Ectodermal cell (in vitro differentiated cells): ENCODE data around the gene HNRNPAB.
"Not testable (repeated sequence)": the region's sequence is repeated elsewhere in the genome, so short reads cannot be mapped to it uniquely, and the experiment has no call there.

Experiments used
- H3K27ac ChIP-seq: 2 replicates; pipeline ENCODE4 v1.7.0; 2013; ENCODE audit warnings: mild to moderate bottlenecking, low read depth, low read length; ENCODE audit not compliant: insufficient read depth, poor library complexity, severe bottlenecking
- H3K27me3 ChIP-seq: 2 replicates; pipeline ENCODE4 v1.7.0; 2013; ENCODE audit warnings: mild to moderate bottlenecking, low read length; ENCODE audit not compliant: insufficient read depth, control insufficient read depth, poor library complexity, severe bottlenecking
- H3K36me3 ChIP-seq: one replicate; pipeline ENCODE4 v1.7.0; 2013; ENCODE audit warnings: low read length; ENCODE audit not compliant: control insufficient read depth, insufficient read depth
- H3K4me1 ChIP-seq: one replicate; pipeline ENCODE4 v1.7.0; 2013; ENCODE audit warnings: low read length; ENCODE audit not compliant: control insufficient read depth, insufficient read depth
- H3K4me3 ChIP-seq: 2 replicates; pipeline ENCODE4 v1.7.0; 2013; ENCODE audit warnings: low read depth, low read length, control low read depth; ENCODE audit not compliant: insufficient read depth
- H3K9me3 ChIP-seq: 2 replicates; pipeline ENCODE4 v1.7.0; 2013; ENCODE audit warnings: mild to moderate bottlenecking, low read length, moderate library complexity; ENCODE audit not compliant: control insufficient read depth
- WGBS, 2 experiments: methylation state at CpG; one replicate each; pipeline ENCODE4 v1.1.7; 2013; ENCODE audit warnings: missing lambda C conversion rate in 2 of 2; 5-methylcytosine and 5-hydroxymethylcytosine counted together

Gene HNRNPAB

GRCh38 chr5:178228609-178229008, 24.3 kb downstream of the HNRNPAB start:
- peaks cover 19% of the 10 kb centered on the region for H3K4me1 ChIP-seq
- peaks cover 12% of the 10 kb centered on the region for H3K36me3 ChIP-seq
- no peaks in the 10 kb centered on the region for H3K27me3 ChIP-seq
- no peak overlapping the region for H3K4me3 ChIP-seq
- H3K27ac ChIP-seq: no peak overlapping the region
- 95 to 96% methylated on average over 11 of the region's 11 CpGs for WGBS, 2 experiments
- no peaks in the 10 kb centered on the region for H3K9me3 ChIP-seq

DNA sequence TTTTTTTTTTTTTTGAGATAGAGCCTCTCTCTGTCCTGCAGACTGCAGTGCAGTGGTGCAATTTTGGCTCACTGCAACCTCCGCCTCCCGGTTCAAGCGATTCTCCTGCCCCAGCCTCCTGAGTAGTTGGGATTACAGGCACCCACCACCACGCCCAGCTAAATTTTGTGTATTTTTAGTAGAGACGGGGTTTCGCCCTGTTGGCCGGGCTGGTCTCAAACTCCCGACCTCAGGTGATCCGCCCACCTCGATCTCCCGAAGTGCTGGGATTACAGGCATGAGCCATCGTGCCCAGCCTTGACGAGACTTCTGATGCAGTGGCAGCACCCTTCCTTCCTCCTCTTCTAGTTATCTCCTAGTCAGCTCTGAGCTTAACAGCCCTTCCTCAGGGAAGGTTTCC, 24.8 kb downstream of the HNRNPAB start:
- Histone ChIP-seq H3K4me1 (peaks cover 14% of the 10 kb centered on the region), H3K36me3 (peaks cover 12% of the 10 kb centered on the region)
- not testable (repeated sequence) for H3K9me3 ChIP-seq, H3K27me3 ChIP-seq, H3K27ac ChIP-seq, H3K4me3 ChIP-seq
- WGBS, 2 experiments: 93 to 96% methylated on average over 13 of the region's 13 CpGs

DNA sequence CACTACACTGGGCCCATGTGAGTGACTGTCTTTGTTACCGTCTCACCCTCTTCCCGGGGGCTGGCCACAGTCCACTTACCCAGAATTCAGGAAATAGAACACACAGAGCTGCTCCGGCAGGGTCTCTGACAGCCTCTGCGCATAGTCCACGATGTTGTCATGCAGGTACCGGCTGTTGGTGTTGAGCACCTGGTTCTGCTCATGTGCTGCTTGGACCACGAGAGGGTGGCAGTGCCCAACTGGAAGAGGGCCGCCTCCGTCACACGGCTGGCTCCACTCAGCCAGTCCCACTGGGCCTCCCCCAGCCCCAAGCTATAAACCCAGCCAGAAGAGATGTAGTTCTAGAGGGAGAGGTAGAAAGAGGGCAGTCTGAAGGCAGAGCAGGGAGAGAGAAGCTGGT, 25.5 kb downstream of the HNRNPAB start:
- no peak overlapping the region for H3K27ac ChIP-seq
- H3K4me3 ChIP-seq: no peak overlapping the region
- WGBS, 2 experiments: 96 to 97% methylated on average over 10 of the region's 10 CpGs
- peaks cover 12% of the 10 kb centered on the region for H3K36me3 ChIP-seq
- H3K9me3 ChIP-seq: no peaks in the 10 kb centered on the region
- no peaks in the 10 kb centered on the region for H3K27me3 ChIP-seq
- peaks cover 10% of the 10 kb centered on the region for H3K4me1 ChIP-seq

- Histone ChIP-seq H3K36me3 (peaks cover 12% of the 10 kb centered on the region), H3K27ac (no peak overlapping the region), H3K4me1 (peaks cover 10% of the 10 kb centered on the region), H3K4me3 (peak overlapping the region; percentile 83), H3K27me3 (no peaks in the 10 kb centered on the region), H3K9me3 (no peaks in the 10 kb centered on the region)
- WGBS, 2 experiments: 95% methylated on average over 9 of the region's 9 CpGs
Measured at GRCh38 chr5:178230879-178231538, 26.7 kb downstream of the HNRNPAB start.

GRCh38 chr5:178231539-178232123, 27.3 kb downstream of the HNRNPAB start:
- Histone ChIP-seq H3K9me3 (no peaks in the 10 kb centered on the region), H3K4me3 (peak overlapping the region; percentile 83), H3K4me1 (peaks cover 10% of the 10 kb centered on the region), H3K27ac (no peak overlapping the region), H3K36me3 (peaks cover 12% of the 10 kb centered on the region), H3K27me3 (no peaks in the 10 kb centered on the region)
- 48 to 50% methylated on average over 21 of the region's 21 CpGs for WGBS, 2 experiments

GRCh38 chr5:178232124-178232919, 28.0 kb downstream of the HNRNPAB start, which contains the start of gene PHYKPL:
Gene PHYKPL (minus strand): TSS chr5:178232802. CDS start chr5:178232550, 252 bp downstream.
- H3K36me3 ChIP-seq: peaks cover 12% of the 10 kb centered on the region
- peak within 1 kb of the TSS; percentile 74 for H3K27ac ChIP-seq
- WGBS, 2 experiments: 1% methylated on average over 102 of the region's 102 CpGs
- H3K4me1 ChIP-seq: peaks cover 10% of the 10 kb centered on the region
- no peaks in the 10 kb centered on the region for H3K27me3 ChIP-seq
- peak within 1 kb of the TSS; percentile 83 for H3K4me3 ChIP-seq
- H3K9me3 ChIP-seq: no peaks in the 10 kb centered on the region

- Histone ChIP-seq H3K4me1 (peaks cover 10% of the 10 kb centered on the region), H3K27me3 (no peaks in the 10 kb centered on the region), H3K9me3 (no peaks in the 10 kb centered on the region), H3K36me3 (peaks cover 9% of the 10 kb centered on the region), H3K27ac (peak overlapping the region; percentile 74), H3K4me3 (peak overlapping the region; percentile 83)
- 69 to 71% methylated on average over 11 of the region's 11 CpGs for WGBS, 2 experiments
Measured at GRCh38 chr5:178232920-178233429, 28.6 kb downstream of the HNRNPAB start.

- WGBS, 2 experiments: 88 to 93% methylated on average over 7 of the region's 7 CpGs
- no peak overlapping the region for H3K27ac ChIP-seq
Measured at GRCh38 chr5:178234121-178234749, 29.9 kb downstream of the HNRNPAB start.

DNA sequence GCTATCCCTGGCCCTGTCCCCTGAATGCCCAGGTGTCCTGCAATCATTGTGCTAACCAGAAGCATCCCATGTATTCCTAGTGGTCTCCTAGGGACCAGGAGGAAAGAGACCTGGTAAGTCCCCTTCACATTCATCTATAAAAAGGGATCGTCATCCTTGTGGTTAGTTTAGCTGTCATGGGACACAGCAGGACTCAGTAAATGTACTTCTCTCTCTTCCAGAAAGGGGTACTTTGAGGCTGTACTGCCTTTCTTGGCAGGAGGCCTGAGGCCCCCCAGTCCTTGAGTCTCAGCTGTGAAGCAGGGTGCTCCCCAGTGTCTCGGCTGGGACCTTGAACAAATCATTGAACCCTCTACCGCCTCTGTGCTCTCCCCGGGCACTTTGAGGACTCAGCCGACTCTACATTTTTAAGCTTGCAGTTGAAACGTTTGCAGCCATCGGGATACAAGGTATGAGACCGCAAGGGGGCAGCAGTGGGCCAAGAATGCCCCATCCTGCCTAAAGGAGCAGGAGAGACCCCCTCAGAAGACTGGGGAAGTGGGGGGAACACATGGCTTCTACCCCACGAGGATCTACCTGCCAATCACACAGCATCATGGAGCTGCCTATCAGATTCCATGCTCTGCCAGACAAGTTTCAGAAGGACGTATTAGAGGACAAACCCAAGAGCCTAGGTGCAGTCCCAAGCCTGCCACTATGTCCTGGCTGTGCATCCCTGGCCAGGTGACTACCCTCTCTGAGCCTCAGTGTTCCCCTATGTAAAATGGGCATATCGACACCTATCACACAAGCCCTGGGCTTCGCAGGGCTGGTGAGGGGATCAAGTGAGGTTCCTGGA, 30.6 kb downstream of the HNRNPAB start:
- H3K27ac ChIP-seq: no peak overlapping the region
- H3K36me3 ChIP-seq: no peaks in the 10 kb centered on the region
- peaks cover 10% of the 10 kb centered on the region for H3K4me1 ChIP-seq
- no peaks in the 10 kb centered on the region for H3K27me3 ChIP-seq
- 34 to 35% methylated on average over 12 of the region's 12 CpGs for WGBS, 2 experiments
- no peaks in the 10 kb centered on the region for H3K9me3 ChIP-seq
- H3K4me3 ChIP-seq: no peak overlapping the region

More at GRCh38 chr5:178234121-178234749, 29.9 kb downstream of the HNRNPAB start:
- H3K4me1 ChIP-seq: peaks cover 10% of the 10 kb centered on the region
- no peaks in the 10 kb centered on the region for H3K9me3 ChIP-seq
- H3K36me3 ChIP-seq: no peaks in the 10 kb centered on the region
- H3K4me3 ChIP-seq: no peak overlapping the region
- no peaks in the 10 kb centered on the region for H3K27me3 ChIP-seq
